Dedifferentiated amniotic fluid mesenchymal stem cell (primary cell): ENCODE data around the gene MT1M.
"Not testable (repeated sequence)": the region's sequence is repeated elsewhere in the genome, so short reads cannot be mapped to it uniquely, and the experiment has no call there.

Experiments used
- DNase-seq: peaks from one replicate; pipeline ENCODE4 v3.0.0-alpha.2; 2016; ENCODE audit errors: extremely low spot score

MT1M gene

GRCh38 chr16:56632156-56632847, at the start of gene MT1M:
Gene MT1M, plus strand, starts transcription at chr16:56632659. Its CDS starts 73 bp downstream, at chr16:56632732.
- DNase-seq, result no peak

- not testable (repeated sequence) for DNase-seq
Measured at GRCh38 chr16:56582911-56583310, 49.5 kb upstream of the MT1M start.

- DNase-seq, result no peak
Measured at GRCh38 chr16:56583351-56584168, 48.9 kb upstream of the MT1M start.

GRCh38 chr16:56584276-56584675, 48.2 kb upstream of the MT1M start:
- no peak for DNase-seq

GRCh38 chr16:56588781-56589140, 43.7 kb upstream of the MT1M start:
- no peak for DNase-seq

GRCh38 chr16:56589141-56590039, 43.1 kb upstream of the MT1M start, which contains the start of gene MT3:
Gene MT3, plus strand, starts transcription at chr16:56589528. Its CDS starts 63 bp downstream, at chr16:56589591.
- DNase-seq, result no peak

- no peak for DNase-seq
Measured at GRCh38 chr16:56591377-56592060, 40.9 kb upstream of the MT1M start.

GRCh38 chr16:56593573-56594291, 38.7 kb upstream of the MT1M start:
- no peak for DNase-seq

- DNase-seq, result no peak
Measured at GRCh38 chr16:56594292-56594619, 38.2 kb upstream of the MT1M start.

- DNase-seq, result peak; percentile 68
Measured at GRCh38 chr16:56600398-56600999, 32.0 kb upstream of the MT1M start.

GRCh38 chr16:56601325-56601724, 31.1 kb upstream of the MT1M start:
- no peak for DNase-seq

GRCh38 chr16:56603589-56603988, 28.9 kb upstream of the MT1M start:
- DNase-seq, result no peak

GRCh38 chr16:56604966-56605365, 27.5 kb upstream of the MT1M start:
- DNase-seq, result no peak

- no peak for DNase-seq
Measured at GRCh38 chr16:56605475-56605874, 27.0 kb upstream of the MT1M start.

- no peak for DNase-seq
Measured at GRCh38 chr16:56606071-56606475, 26.4 kb upstream of the MT1M start.

GRCh38 chr16:56606476-56607108, 25.9 kb upstream of the MT1M start:
- DNase-seq, result peak; percentile 73

- DNase-seq, result peak; percentile 81
Measured at GRCh38 chr16:56607109-56607618, 25.3 kb upstream of the MT1M start.

GRCh38 chr16:56607675-56608042, 24.8 kb upstream of the MT1M start:
- DNase-seq, result no peak

GRCh38 chr16:56608043-56608875, 24.2 kb upstream of the MT1M start, which contains the start of gene MT2A:
Gene MT2A, plus strand, starts transcription at chr16:56608584. Its CDS starts 72 bp downstream, at chr16:56608656.
- peak; percentile 95 for DNase-seq
